Right lobe of liver (tissue), 6 donors: ENCODE data around the gene CBX2. TPM values are rescaled to one million over a fixed set of nuclear protein-coding genes. Genes with fewer than 3 reads are reported as not detected.

Experiments used
- ATAC-seq, 4 donors: fragments of 200-7000 bp; cut with Tn5 transposase; one replicate each; pipeline ENCODE4 v1.9.1; 2020; ENCODE audit warnings: mild to moderate bottlenecking in 4 of 4, moderate library complexity in 4 of 4
- DNase-seq, 3 donors: peaks; one replicate each; pipeline ENCODE4 v3.0.0-alpha.2; 2020
- H3K27ac ChIP-seq, 3 donors: fragments of 200-600 bp; one replicate each; pipeline ENCODE4 v1.8.0; 2022
- H3K27me3 ChIP-seq, 2 donors: fragments of 200-600 bp; one replicate each; pipeline ENCODE4 v1.8.0; 2022
- H3K36me3 ChIP-seq, 4 donors: fragments of 200-600 bp; sonication (generic) in 1 of 4; one replicate each; pipeline versions ENCODE4 v1.5.1 to v1.8.0; 2017 to 2022; ENCODE audit warnings: control low read depth in 1 of 4
- H3K4me1 ChIP-seq, 4 donors: fragments of 200-600 bp; sonication (generic) in 1 of 4; one replicate each; pipeline versions ENCODE4 v1.5.1 to v1.8.0; 2017 to 2022; ENCODE audit warnings: control low read depth in 1 of 4
- H3K4me3 ChIP-seq, 3 donors: fragments of 200-600 bp; one replicate each; pipeline ENCODE4 v1.8.0; 2022
- H3K9me3 ChIP-seq, 4 donors: fragments of 200-600 bp; sonication (generic) in 1 of 4; one replicate each; pipeline versions ENCODE4 v1.5.1 to v1.8.0; 2017 to 2022; ENCODE audit warnings: control low read depth in 1 of 4
- CTCF ChIP-seq, 4 donors: fragments of 200-600 bp in 3 of 4; fragments of 450-650 bp in 1 of 4; IDR thresholded peaks; one replicate each; pipeline versions ENCODE4 v1.5.1 to v1.8.0; 2016 to 2022; ENCODE audit warnings: antibody characterized with exemption in 4 of 4, mild to moderate bottlenecking in 2 of 4
- POLR2A ChIP-seq: fragments of 450-650 bp; IDR thresholded peaks from one replicate; pipeline ENCODE4 v1.6.1; 2017; ENCODE audit warnings: antibody characterized with exemption, mild to moderate bottlenecking
- whole genome bisulfite sequencing: methylation state at CpG from one replicate; pipeline ENCODE4 v1.1.6; 2018; ENCODE audit warnings: low coverage, low lambda C conversion rate; ENCODE audit not compliant: insufficient coverage; ENCODE audit errors: missing lambda C conversion rate; 5-methylcytosine and 5-hydroxymethylcytosine counted together
- intact Hi-C, 2 donors: fragments of 100-400 bp; cut with DNase I; formaldehyde crosslinking; loops; one replicate each; pipeline versions ENCODE4 v1.11.2 to v1.14.1; 2022
- total RNA-seq, 6 experiments: library from RNA; depleted of rRNA in 2 of 6; stranded (reverse); fragments of >200 nt in 2 of 6; fragmentation: NEBNext Ultra II Directional in 3 of 6; extraction: Animal tissue kit (Norgen Biotek cat#: 25700) in 3 of 6; gene quantifications; one replicate each; pipeline versions ENCODE4 v1.1.0 to v1.2.4, GENCODE V29; 2016 to 2023
- donor health status: DM: no; HTN: yes; CAD: no.
- donor health status: DM: no; HTN: no; CAD: no.
- donor health status: DM: no; HTN: no; CAD: no.
- donor health status: DM: no; HTN: yes; CAD: no.
- donor health status: DM: no; HTN: yes; CAD: no.

CBX2 gene
- total RNA-seq, 6 experiments from 2014 or later: 0.33 to 3.5 (median 1.1) TPM

GRCh38 chr17:79777120-79777893, 641 bp upstream of the CBX2 start:
- H3K4me3 ChIP-seq: peak overlapping the region; percentile 35 to 61 (median 43)
- peak; percentile 69 to 74 (median 70) for DNase-seq
- H3K36me3 ChIP-seq: no peaks in the 10 kb centered on the region
- H3K9me3 ChIP-seq: no peaks in the 10 kb centered on the region
- intact Hi-C loops: no loop called here
- peak; percentile 45 to 58 (median 56) for ATAC-seq
- peak overlapping the region in 2 of 3 donors; percentile 24 to 50 for H3K27ac ChIP-seq
- TF ChIP-seq CTCF (IDR thresholded peaks at IDR 0.05): peak in 1 of 4 donors; percentile 26
- TF ChIP-seq POLR2A: no peak
- 3% methylated on average over 24 of the region's 51 CpGs for WGBS
- peaks cover 0 to 25% (median 0%) of the 10 kb centered on the region in 4 donors for H3K4me1 ChIP-seq
- peaks cover 0 to 39% of the 10 kb centered on the region in 2 donors for H3K27me3 ChIP-seq

GRCh38 chr17:79778504-79779083, 646 bp downstream of the CBX2 start:
- intact Hi-C loops: no loop called here
- ATAC-seq: no peak

GRCh38 chr17:79779084-79779529, 1.2 kb downstream of the CBX2 start:
- TF ChIP-seq CTCF (IDR thresholded peaks at IDR 0.05) (no peak), POLR2A (no peak)
- 24% methylated on average over 15 of the region's 17 CpGs for WGBS
- no peak for ATAC-seq
- no peak for DNase-seq
- Histone ChIP-seq H3K27me3 (peaks cover 0 to 32% of the 10 kb centered on the region in 2 donors), H3K9me3 (no peaks in the 10 kb centered on the region), H3K36me3 (no peaks in the 10 kb centered on the region), H3K4me3 (peak overlapping the region in 2 of 3 donors; percentile 46 to 66), H3K27ac (no peak overlapping the region), H3K4me1 (peaks cover 0 to 25% (median 0%) of the 10 kb centered on the region in 4 donors)
- intact Hi-C loops: no loop called here

More at GRCh38 chr17:79778504-79779083, 646 bp downstream of the CBX2 start:
- no peak for TF ChIP-seq POLR2A
- no peak for TF ChIP-seq CTCF (IDR thresholded peaks at IDR 0.05)
- Histone ChIP-seq H3K9me3 (no peaks in the 10 kb centered on the region), H3K36me3 (no peaks in the 10 kb centered on the region), H3K4me1 (peaks cover 0 to 25% (median 0%) of the 10 kb centered on the region in 4 donors), H3K4me3 (peak overlapping the region; percentile 46 to 66 (median 48)), H3K27ac (no peak overlapping the region), H3K27me3 (peaks cover 0 to 37% of the 10 kb centered on the region in 2 donors)
- DNase-seq: peak in 1 of 3 donors; percentile 64
- 3% methylated on average over 19 of the region's 49 CpGs for WGBS

- no peak for TF ChIP-seq CTCF (IDR thresholded peaks at IDR 0.05)
- TF ChIP-seq POLR2A: no peak
- 92% methylated on average over 2 of the region's 10 CpGs for WGBS
- no peak overlapping the region for H3K27ac ChIP-seq
- H3K4me3 ChIP-seq: no peak overlapping the region
- ATAC-seq (no peak), DNase-seq (no peak)
- intact Hi-C loops: no loop called here
- no peaks in the 10 kb centered on the region for H3K9me3 ChIP-seq
- H3K27me3 ChIP-seq: peaks cover 0 to 25% of the 10 kb centered on the region in 2 donors
- H3K36me3 ChIP-seq: no peaks in the 10 kb centered on the region
- peaks cover 0 to 20% (median 0%) of the 10 kb centered on the region in 4 donors for H3K4me1 ChIP-seq
These were observed 1.9 kb downstream of the CBX2 start for GRCh38 chr17:79779661-79780365.
